Measurements from ENCODE around the gene PTPRK. TPM values are rescaled to one million over a fixed set of nuclear protein-coding genes. Genes with fewer than 3 reads are reported as not detected.

PTPRK gene
- total RNA-seq, 1 experiment from 2014 or later, result 53.8 TPM

DNA sequence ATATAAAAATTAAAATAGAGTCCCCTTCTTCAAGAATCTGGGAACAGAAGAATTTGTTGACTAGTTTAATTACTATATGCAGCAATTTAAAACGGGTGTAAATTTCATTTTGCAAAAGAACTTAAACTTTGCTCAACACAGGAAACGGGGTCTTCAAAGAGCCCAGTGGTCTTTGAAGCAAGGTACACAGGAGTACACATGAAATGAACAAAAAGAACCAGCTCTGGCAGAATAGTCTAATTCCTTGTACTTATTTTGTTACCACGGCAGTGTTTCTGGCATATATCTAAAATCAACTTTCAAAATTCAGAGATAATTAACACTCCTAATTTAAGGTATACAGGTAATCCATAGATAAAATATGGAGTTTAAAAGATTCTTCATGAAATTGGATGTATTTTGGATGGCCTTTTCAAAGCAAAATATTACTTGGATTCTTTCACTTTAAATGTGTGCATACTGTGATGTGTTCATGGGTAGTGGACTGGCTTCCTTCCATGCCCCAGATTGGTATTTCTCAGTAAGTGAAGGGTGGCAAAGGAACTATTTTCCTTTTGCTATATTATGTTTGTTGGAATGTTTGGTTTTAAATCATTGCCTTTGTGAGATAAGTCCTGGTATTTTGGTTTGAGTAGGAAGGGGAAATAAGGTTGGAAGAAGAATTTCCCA lies 522.8 kb downstream of the PTPRK start:
- Histone ChIP-seq H3K9me3 (ENCODE audit: low read length) (no peaks in the 10 kb centered on the region), H3K4me1 (ENCODE audit: insufficient read depth, low read length) (no peaks in the 10 kb centered on the region), H4K20me1 (ENCODE audit: low read length) (no peaks in the 10 kb centered on the region), H3K4me2 (ENCODE audit: low read length) (no peak overlapping the region), H3K36me3 (ENCODE audit: low read depth, low read length) (no peaks in the 10 kb centered on the region), H3F3A (ENCODE audit: low read length, unreplicated experiment) (no peaks in the 10 kb centered on the region), H2AFZ (ENCODE audit: low read length) (no peak overlapping the region), H3K9me2 (replicated peaks; ENCODE audit: low read length) (no peaks in the 10 kb centered on the region), H3K9ac (ENCODE audit: low read length) (no peak overlapping the region), H3K27ac (ENCODE audit: low read length) (no peak overlapping the region), H3K27me3 (ENCODE audit: low read length) (no peaks in the 10 kb centered on the region), H3K79me2 (ENCODE audit: low read length) (no peaks in the 10 kb centered on the region), H3K4me3 (ENCODE audit: low read length) (no peak overlapping the region)
- no peak for TF ChIP-seq EZH2 (IDR thresholded peaks at IDR 0.05; ENCODE audit: low read length, unreplicated experiment)
- TF ChIP-seq EZH2phosphoT487 (IDR thresholded peaks at IDR 0.05; ENCODE audit: borderline replicate concordance, low read length), result no peak
- TF ChIP-seq, protein P1, sequence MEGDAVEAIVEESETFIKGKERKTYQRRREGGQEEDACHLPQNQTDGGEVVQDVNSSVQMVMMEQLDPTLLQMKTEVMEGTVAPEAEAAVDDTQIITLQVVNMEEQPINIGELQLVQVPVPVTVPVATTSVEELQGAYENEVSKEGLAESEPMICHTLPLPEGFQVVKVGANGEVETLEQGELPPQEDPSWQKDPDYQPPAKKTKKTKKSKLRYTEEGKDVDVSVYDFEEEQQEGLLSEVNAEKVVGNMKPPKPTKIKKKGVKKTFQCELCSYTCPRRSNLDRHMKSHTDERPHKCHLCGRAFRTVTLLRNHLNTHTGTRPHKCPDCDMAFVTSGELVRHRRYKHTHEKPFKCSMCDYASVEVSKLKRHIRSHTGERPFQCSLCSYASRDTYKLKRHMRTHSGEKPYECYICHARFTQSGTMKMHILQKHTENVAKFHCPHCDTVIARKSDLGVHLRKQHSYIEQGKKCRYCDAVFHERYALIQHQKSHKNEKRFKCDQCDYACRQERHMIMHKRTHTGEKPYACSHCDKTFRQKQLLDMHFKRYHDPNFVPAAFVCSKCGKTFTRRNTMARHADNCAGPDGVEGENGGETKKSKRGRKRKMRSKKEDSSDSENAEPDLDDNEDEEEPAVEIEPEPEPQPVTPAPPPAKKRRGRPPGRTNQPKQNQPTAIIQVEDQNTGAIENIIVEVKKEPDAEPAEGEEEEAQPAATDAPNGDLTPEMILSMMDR (conservative IDR thresholded peaks at IDR 0.05; ENCODE audit: low read depth, low read length), result no peak
- no peak for ATAC-seq
- intact Hi-C loops (cut with micrococcal nuclease), result no loop called here
- ChIA-PET POLR2A (ENCODE audit: unreplicated experiment) (no interaction called here), CTCF (no interaction called here)
- no TSS peak for BruUV-seq (replicated peaks)
- no peak for DNase-seq

DNA sequence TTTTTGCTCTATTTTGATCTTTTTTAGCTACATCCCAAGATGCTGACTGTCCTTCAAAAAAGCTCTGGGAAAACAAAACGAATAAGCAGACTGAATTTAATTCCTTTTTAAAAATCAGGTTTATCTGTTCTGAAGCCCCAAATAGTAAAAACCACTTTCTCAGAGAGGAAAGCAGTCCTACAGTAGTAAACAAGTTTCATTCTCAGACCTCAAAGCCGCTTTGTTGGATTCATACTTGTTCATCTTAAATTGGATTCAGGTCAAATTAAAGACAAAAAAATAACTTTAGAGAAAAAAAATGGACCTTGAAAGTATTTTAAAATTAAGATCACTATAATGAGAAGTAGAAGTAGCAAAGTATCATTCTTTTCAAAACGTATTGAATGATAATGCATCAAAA lies 523.5 kb downstream of the PTPRK start:
- BruUV-seq (replicated peaks), result no TSS peak
- Histone ChIP-seq H3K9me3 (ENCODE audit: low read length) (no peaks in the 10 kb centered on the region), H3K9ac (ENCODE audit: low read length) (no peak overlapping the region), H3K27ac (ENCODE audit: low read length) (no peak overlapping the region), H3K9me2 (replicated peaks; ENCODE audit: low read length) (no peaks in the 10 kb centered on the region), H3K4me2 (ENCODE audit: low read length) (no peak overlapping the region), H3K27me3 (ENCODE audit: low read length) (no peaks in the 10 kb centered on the region), H3K4me3 (ENCODE audit: low read length) (no peak overlapping the region), H3K4me1 (ENCODE audit: insufficient read depth, low read length) (no peaks in the 10 kb centered on the region), H3F3A (ENCODE audit: low read length, unreplicated experiment) (no peaks in the 10 kb centered on the region), H3K36me3 (ENCODE audit: low read depth, low read length) (no peaks in the 10 kb centered on the region), H2AFZ (ENCODE audit: low read length) (no peak overlapping the region), H4K20me1 (ENCODE audit: low read length) (no peaks in the 10 kb centered on the region), H3K79me2 (ENCODE audit: low read length) (no peaks in the 10 kb centered on the region)
- no peak for DNase-seq
- intact Hi-C loops (cut with micrococcal nuclease), result no loop called here
- POLR2A ChIA-PET (ENCODE audit: unreplicated experiment), result no interaction called here
- TF ChIP-seq, protein P1 (conservative IDR thresholded peaks at IDR 0.05; ENCODE audit: low read depth, low read length), result no peak
- TF ChIP-seq EZH2phosphoT487 (IDR thresholded peaks at IDR 0.05; ENCODE audit: borderline replicate concordance, low read length) (no peak), EZH2 (IDR thresholded peaks at IDR 0.05; ENCODE audit: low read length, unreplicated experiment) (no peak)
- no peak for ATAC-seq
- CTCF ChIA-PET, result no interaction called here

DNA sequence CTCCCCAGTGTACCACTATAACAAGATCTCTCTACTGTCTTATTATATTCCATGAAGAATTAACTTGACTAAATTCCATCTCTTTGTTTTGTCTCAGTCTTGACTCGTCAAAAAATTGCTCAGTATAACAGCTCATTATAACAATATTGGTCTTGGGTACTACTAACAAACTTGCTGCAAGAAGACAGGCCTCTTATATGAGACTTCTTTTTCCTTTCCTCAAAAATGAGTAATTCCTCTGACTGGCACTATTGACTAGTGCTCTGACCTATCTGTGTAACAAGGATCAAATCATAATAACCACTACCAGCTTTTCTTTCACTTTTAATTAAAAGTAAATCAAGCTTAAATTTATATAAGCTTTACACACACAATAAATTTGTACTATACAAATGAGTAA lies 528.3 kb downstream of the PTPRK start:
- TF ChIP-seq, protein P1 (conservative IDR thresholded peaks at IDR 0.05; ENCODE audit: low read depth, low read length), result no peak
- TF ChIP-seq EZH2phosphoT487 (IDR thresholded peaks at IDR 0.05; ENCODE audit: borderline replicate concordance, low read length) (no peak), EZH2 (IDR thresholded peaks at IDR 0.05; ENCODE audit: low read length, unreplicated experiment) (no peak)
- BruUV-seq (replicated peaks), result no TSS peak

More for the DNA sequence above, 528.3 kb downstream of the PTPRK start:
- ChIA-PET POLR2A (ENCODE audit: unreplicated experiment) (no interaction called here), CTCF (no interaction called here)
- H3K9me3 ChIP-seq (ENCODE audit: low read length), result no peaks in the 10 kb centered on the region
- no peak overlapping the region for H3K4me3 ChIP-seq (ENCODE audit: low read length)
- no peaks in the 10 kb centered on the region for H3K9me2 ChIP-seq (replicated peaks; ENCODE audit: low read length)
- H3K27ac ChIP-seq (ENCODE audit: low read length), result no peak overlapping the region
- no peaks in the 10 kb centered on the region for H3K79me2 ChIP-seq (ENCODE audit: low read length)
- no peaks in the 10 kb centered on the region for H4K20me1 ChIP-seq (ENCODE audit: low read length)
- no peaks in the 10 kb centered on the region for H3K4me1 ChIP-seq (ENCODE audit: insufficient read depth, low read length)
- intact Hi-C loops (cut with micrococcal nuclease), result no loop called here
- H3K9ac ChIP-seq (ENCODE audit: low read length), result no peak overlapping the region
- no peaks in the 10 kb centered on the region for H3F3A ChIP-seq (ENCODE audit: low read length, unreplicated experiment)
- no peak for DNase-seq
- no peak overlapping the region for H2AFZ ChIP-seq (ENCODE audit: low read length)
- no peak overlapping the region for H3K4me2 ChIP-seq (ENCODE audit: low read length)
- no peak for ATAC-seq
- H3K27me3 ChIP-seq (ENCODE audit: low read length), result no peaks in the 10 kb centered on the region
- no peaks in the 10 kb centered on the region for H3K36me3 ChIP-seq (ENCODE audit: low read depth, low read length)

Data from PC-3 (cell line).